ENCODE data around the gene SYNJ1. TPM values are rescaled to one million over a fixed set of nuclear protein-coding genes. Genes with fewer than 3 reads are reported as not detected.

Gene SYNJ1
- total and polyA plus RNA-seq, 9 of the 15 experiments (the other 6 are each of a cell fraction or from before 2014, with no cell fraction given) = 2.4 to 10.6 (median 5.6) TPM

- TF ChIP-seq, protein P1, sequence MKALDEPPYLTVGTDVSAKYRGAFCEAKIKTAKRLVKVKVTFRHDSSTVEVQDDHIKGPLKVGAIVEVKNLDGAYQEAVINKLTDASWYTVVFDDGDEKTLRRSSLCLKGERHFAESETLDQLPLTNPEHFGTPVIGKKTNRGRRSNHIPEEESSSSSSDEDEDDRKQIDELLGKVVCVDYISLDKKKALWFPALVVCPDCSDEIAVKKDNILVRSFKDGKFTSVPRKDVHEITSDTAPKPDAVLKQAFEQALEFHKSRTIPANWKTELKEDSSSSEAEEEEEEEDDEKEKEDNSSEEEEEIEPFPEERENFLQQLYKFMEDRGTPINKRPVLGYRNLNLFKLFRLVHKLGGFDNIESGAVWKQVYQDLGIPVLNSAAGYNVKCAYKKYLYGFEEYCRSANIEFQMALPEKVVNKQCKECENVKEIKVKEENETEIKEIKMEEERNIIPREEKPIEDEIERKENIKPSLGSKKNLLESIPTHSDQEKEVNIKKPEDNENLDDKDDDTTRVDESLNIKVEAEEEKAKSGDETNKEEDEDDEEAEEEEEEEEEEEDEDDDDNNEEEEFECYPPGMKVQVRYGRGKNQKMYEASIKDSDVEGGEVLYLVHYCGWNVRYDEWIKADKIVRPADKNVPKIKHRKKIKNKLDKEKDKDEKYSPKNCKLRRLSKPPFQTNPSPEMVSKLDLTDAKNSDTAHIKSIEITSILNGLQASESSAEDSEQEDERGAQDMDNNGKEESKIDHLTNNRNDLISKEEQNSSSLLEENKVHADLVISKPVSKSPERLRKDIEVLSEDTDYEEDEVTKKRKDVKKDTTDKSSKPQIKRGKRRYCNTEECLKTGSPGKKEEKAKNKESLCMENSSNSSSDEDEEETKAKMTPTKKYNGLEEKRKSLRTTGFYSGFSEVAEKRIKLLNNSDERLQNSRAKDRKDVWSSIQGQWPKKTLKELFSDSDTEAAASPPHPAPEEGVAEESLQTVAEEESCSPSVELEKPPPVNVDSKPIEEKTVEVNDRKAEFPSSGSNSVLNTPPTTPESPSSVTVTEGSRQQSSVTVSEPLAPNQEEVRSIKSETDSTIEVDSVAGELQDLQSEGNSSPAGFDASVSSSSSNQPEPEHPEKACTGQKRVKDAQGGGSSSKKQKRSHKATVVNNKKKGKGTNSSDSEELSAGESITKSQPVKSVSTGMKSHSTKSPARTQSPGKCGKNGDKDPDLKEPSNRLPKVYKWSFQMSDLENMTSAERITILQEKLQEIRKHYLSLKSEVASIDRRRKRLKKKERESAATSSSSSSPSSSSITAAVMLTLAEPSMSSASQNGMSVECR (CRISPR knock-in tag; IDR thresholded peaks at IDR 0.05) = peak; percentile 100
- peak; percentile 98 for TF ChIP-seq GABPA (tag; conservative IDR thresholded peaks at IDR 0.05; ENCODE audit: low read depth)
- TF ChIP-seq E2F1 (CRISPR knock-in tag; IDR thresholded peaks at IDR 0.05) = peak; percentile 72
- peak; percentile 42; the same call in 1 of the 2 replicates for TF ChIP-seq TCF3 (CRISPR knock-in tag; IDR thresholded peaks at IDR 0.05)
- TF ChIP-seq DIDO1 (tag; IDR thresholded peaks at IDR 0.05; ENCODE audit: low read depth) = 0 out of 2 replicates have a peak, but pooled peaks have one; percentile 35
- TF ChIP-seq ZNF224 (CRISPR knock-in tag; IDR thresholded peaks at IDR 0.05) = peak; percentile 79; the same call in 1 of the 2 replicates
- peak; percentile 98 for TF ChIP-seq EGR1 (conservative IDR thresholded peaks at IDR 0.05)
- TF ChIP-seq CREB3L1 (IDR thresholded peaks at IDR 0.05; ENCODE audit: borderline replicate concordance, low read depth) = no peak; the same call in 1 of the 2 replicates
- TF ChIP-seq THAP12 (CRISPR knock-in tag; IDR thresholded peaks at IDR 0.05) = peak; percentile 50
- peak; percentile 42; the same call in 1 of the 2 replicates for TF ChIP-seq JUN (IDR thresholded peaks at IDR 0.05; ENCODE audit: borderline replicate concordance, low read depth, low read length)
- TF ChIP-seq JUN (CRISPR knock-in tag; IDR thresholded peaks at IDR 0.05; ENCODE audit: borderline replicate concordance) = peak; percentile 76; the same call in 1 of the 2 replicates
- peak in 1 of 2 experiments; percentile 13 for TF ChIP-seq E2F6 (IDR thresholded peaks at IDR 0.05; ENCODE audit: borderline replicate concordance in 1 of 2, extremely low read depth in 1 of 2, insufficient read depth in 1 of 2, insufficient read length in 1 of 2, low read depth in 1 of 2, low read length in 1 of 2, poor library complexity in 1 of 2, severe bottlenecking in 1 of 2)
- TF ChIP-seq, protein P2, sequence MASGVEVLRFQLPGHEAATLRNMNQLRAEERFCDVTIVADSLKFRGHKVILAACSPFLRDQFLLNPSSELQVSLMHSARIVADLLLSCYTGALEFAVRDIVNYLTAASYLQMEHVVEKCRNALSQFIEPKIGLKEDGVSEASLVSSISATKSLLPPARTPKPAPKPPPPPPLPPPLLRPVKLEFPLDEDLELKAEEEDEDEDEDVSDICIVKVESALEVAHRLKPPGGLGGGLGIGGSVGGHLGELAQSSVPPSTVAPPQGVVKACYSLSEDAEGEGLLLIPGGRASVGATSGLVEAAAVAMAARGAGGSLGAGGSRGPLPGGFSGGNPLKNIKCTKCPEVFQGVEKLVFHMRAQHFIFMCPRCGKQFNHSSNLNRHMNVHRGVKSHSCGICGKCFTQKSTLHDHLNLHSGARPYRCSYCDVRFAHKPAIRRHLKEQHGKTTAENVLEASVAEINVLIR (CRISPR knock-in tag; IDR thresholded peaks at IDR 0.05) = peak; percentile 79
These were observed at the start of gene SYNJ1 (continued) for GRCh38 chr21:32727687-32728455.

Data from K562 (cell line).